Body of pancreas (tissue), 4 donors: ENCODE results near the gene ABCC1. TPM values are rescaled to one million over a fixed set of nuclear protein-coding genes. Genes with fewer than 3 reads are reported as not detected.
"Not testable (repeated sequence)": the region's sequence is repeated elsewhere in the genome, so short reads cannot be mapped to it uniquely, and the experiment has no call there.

Experiments
- ATAC-seq: fragments of 150-250 bp; one replicate; pipeline ENCODE4 v1.9.1; 2016
- DNase-seq, 4 donors: peaks; one replicate each; pipeline ENCODE4 v3.0.0-alpha.2; 2019
- H3K27ac ChIP-seq, 4 donors: fragments of 200-600 bp; sonication (generic); 1 replicate in 3 of 4; 2 replicates in 1 of 4; pipeline versions ENCODE4 v1.5.1 to v1.6.1; 2016 to 2019; ENCODE audit warnings: mild to moderate bottlenecking in 1 of 4, mixed read lengths in 1 of 4, moderate library complexity in 1 of 4
- H3K27me3 ChIP-seq, 2 donors: fragments of 200-600 bp; sonication (generic); one replicate each; pipeline ENCODE4 v1.6.0; 2016; ENCODE audit warnings: mild to moderate bottlenecking in 1 of 2
- H3K36me3 ChIP-seq, 2 donors: fragments of 200-600 bp; sonication (generic); replicated peaks in 1 of 2; 2 replicates each; pipeline ENCODE4 v1.5.1; 2016; ENCODE audit warnings: low read depth in 2 of 2; ENCODE audit not compliant: insufficient read depth in 1 of 2
- H3K4me1 ChIP-seq: fragments of 200-600 bp; sonication (generic); one replicate; pipeline ENCODE4 v1.6.0; 2016
- H3K4me3 ChIP-seq, 2 donors: fragments of 200-600 bp; sonication (generic); 1 replicate in 1 of 2; 2 replicates in 1 of 2; pipeline ENCODE4 v1.5.1; 2016 to 2019
- H3K9me3 ChIP-seq, 3 donors: fragments of 200-600 bp; sonication (generic); 1 replicate in 2 of 3; 2 replicates in 1 of 3; pipeline ENCODE4 v1.5.1; 2016
- POLR2A ChIP-seq, 3 donors: fragments of 450-650 bp; IDR thresholded peaks; one replicate each; pipeline ENCODE4 v1.6.1; 2016; ENCODE audit warnings: antibody characterized with exemption in 3 of 3, mild to moderate bottlenecking in 2 of 3
- WGBS, 2 donors: methylation state at CpG; one replicate each; pipeline ENCODE4 v1.1.5; 2017; 5-methylcytosine and 5-hydroxymethylcytosine counted together
- intact Hi-C: fragments of 100-400 bp; cut with DNase I; formaldehyde crosslinking; loops from one replicate; pipeline ENCODE4 v1.15.1; 2023
- total RNA-seq, 2 donors: library from RNA; depleted of rRNA; stranded (reverse); fragments of >200 nt; gene quantifications; one replicate each; pipeline ENCODE4 v1.1.0, GENCODE V29; 2016
- TF ChIP-seq, protein P1 (sequence below), 7 experiments: fragments of 450-650 bp in 4 of 7; fragments of 200-600 bp in 3 of 7; sonication (generic) in 3 of 7; IDR thresholded peaks; one replicate each; pipeline ENCODE4 v1.5.1; 2016 to 2019; ENCODE audit warnings: antibody characterized with exemption in 7 of 7

ABCC1 gene
- total RNA-seq, 2 donors from 2014 or later: 12.7 to 23.1 TPM

DNA sequence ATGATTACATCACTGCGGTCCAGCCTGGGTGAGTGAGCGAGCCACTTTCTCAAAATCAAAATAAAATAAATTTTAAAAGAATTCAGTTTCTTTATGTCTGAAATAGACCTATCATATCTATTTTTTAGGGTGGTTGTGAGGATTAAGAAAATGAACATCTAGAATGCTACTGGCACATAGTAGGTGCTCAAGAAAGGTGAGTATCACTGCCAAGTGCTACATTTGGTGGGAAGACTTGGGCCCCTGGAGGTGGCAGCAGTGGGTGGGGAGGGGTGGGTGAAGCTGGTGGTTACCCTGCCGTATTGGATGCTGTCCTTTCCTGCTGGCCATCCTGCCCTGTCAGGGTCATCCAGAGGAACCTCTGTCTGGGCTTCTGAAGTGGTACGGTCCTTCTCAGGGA, 223.6 kb downstream of the ABCC1 start:
- peaks cover 3 to 22% of the 10 kb centered on the region in 2 donors for H3K36me3 ChIP-seq
- no peak for ATAC-seq
- no peak overlapping the region for H3K4me3 ChIP-seq
- TF ChIP-seq, protein P1, sequence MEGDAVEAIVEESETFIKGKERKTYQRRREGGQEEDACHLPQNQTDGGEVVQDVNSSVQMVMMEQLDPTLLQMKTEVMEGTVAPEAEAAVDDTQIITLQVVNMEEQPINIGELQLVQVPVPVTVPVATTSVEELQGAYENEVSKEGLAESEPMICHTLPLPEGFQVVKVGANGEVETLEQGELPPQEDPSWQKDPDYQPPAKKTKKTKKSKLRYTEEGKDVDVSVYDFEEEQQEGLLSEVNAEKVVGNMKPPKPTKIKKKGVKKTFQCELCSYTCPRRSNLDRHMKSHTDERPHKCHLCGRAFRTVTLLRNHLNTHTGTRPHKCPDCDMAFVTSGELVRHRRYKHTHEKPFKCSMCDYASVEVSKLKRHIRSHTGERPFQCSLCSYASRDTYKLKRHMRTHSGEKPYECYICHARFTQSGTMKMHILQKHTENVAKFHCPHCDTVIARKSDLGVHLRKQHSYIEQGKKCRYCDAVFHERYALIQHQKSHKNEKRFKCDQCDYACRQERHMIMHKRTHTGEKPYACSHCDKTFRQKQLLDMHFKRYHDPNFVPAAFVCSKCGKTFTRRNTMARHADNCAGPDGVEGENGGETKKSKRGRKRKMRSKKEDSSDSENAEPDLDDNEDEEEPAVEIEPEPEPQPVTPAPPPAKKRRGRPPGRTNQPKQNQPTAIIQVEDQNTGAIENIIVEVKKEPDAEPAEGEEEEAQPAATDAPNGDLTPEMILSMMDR (IDR thresholded peaks at IDR 0.05): no peak
- no peak for TF ChIP-seq POLR2A (IDR thresholded peaks at IDR 0.05)
- no peak overlapping the region for H3K27ac ChIP-seq
- no peaks in the 10 kb centered on the region for H3K9me3 ChIP-seq
- H3K27me3 ChIP-seq: no peaks in the 10 kb centered on the region
- intact Hi-C loops: no loop called here
- DNase-seq: no peak
- no peaks in the 10 kb centered on the region for H3K4me1 ChIP-seq
- 91 to 98% methylated on average over 4 of the region's 4 CpGs for WGBS, 2 donors

- no peak overlapping the region for H3K27ac ChIP-seq
- intact Hi-C loops: no loop called here
- no peaks in the 10 kb centered on the region for H3K9me3 ChIP-seq
- no peaks in the 10 kb centered on the region for H3K27me3 ChIP-seq
- ATAC-seq (no peak), DNase-seq (no peak)
- no peaks in the 10 kb centered on the region for H3K4me1 ChIP-seq
- 65 to 83% methylated on average over 2 to 5 of the region's 5 CpGs for WGBS, 2 donors
- TF ChIP-seq, protein P1 (IDR thresholded peaks at IDR 0.05): no peak
- TF ChIP-seq POLR2A (IDR thresholded peaks at IDR 0.05): no peak
- H3K4me3 ChIP-seq: no peak overlapping the region
- peaks cover 3 to 15% of the 10 kb centered on the region in 2 donors for H3K36me3 ChIP-seq
These were observed 225.9 kb downstream of the ABCC1 start for GRCh38 chr16:16175296-16175695.

GRCh38 chr16:16176328-16176727, 226.9 kb downstream of the ABCC1 start:
- Histone ChIP-seq H3K27ac (no peak overlapping the region), H3K9me3 (no peaks in the 10 kb centered on the region), H3K36me3 (peaks cover 2 to 12% of the 10 kb centered on the region in 2 donors), H3K4me3 (no peak overlapping the region), H3K4me1 (no peaks in the 10 kb centered on the region), H3K27me3 (no peaks in the 10 kb centered on the region)
- no peak for DNase-seq
- TF ChIP-seq, protein P1 (IDR thresholded peaks at IDR 0.05): no peak
- TF ChIP-seq POLR2A (IDR thresholded peaks at IDR 0.05): no peak
- no peak for ATAC-seq
- intact Hi-C loops: no loop called here

DNA sequence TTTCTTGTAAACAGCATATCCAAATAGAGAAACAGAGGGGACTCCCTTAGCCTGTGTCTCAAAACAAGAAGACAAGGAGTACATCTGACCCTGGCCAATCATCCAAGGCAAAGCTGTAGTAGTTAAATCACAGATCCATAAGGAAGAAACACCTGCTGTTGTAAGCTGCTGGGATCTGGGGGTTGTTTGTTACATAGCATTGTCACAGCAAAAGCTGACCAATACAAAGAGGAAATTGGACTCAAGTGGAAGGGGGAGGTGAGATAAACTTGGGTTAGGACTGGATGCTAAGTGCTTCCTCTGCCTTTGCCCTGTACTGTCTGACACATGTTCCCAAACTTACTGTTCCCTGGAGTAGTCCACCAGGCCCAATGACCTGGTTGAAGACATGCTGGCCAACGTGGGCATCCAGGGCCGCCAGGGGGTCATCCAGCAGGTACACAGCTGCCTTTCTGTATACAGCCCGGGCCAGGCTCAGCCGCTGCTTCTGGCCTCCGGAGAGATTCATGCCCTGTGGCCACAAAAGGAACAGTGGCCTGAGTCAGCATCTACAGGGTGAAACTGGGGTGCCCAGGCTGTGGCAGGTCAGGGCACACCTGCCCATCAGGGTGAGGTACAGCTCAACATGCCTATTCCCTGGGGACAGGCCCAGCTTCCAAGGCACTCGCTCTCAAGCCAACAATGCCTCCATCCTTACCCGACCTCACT, 229.2 kb downstream of the ABCC1 start:
- DNase-seq (no peak), ATAC-seq (no peak)
- H3K36me3 ChIP-seq: peaks cover 0 to 5% of the 10 kb centered on the region in 2 donors
- H3K27ac ChIP-seq: no peak overlapping the region
- no peaks in the 10 kb centered on the region for H3K4me1 ChIP-seq
- no peak overlapping the region for H3K4me3 ChIP-seq
- 91 to 93% methylated on average over 3 to 7 of the region's 7 CpGs for WGBS, 2 donors
- no peaks in the 10 kb centered on the region for H3K27me3 ChIP-seq
- intact Hi-C loops: no loop called here
- no peak for TF ChIP-seq POLR2A (IDR thresholded peaks at IDR 0.05)
- TF ChIP-seq, protein P1 (IDR thresholded peaks at IDR 0.05): no peak
- no peaks in the 10 kb centered on the region for H3K9me3 ChIP-seq

DNA sequence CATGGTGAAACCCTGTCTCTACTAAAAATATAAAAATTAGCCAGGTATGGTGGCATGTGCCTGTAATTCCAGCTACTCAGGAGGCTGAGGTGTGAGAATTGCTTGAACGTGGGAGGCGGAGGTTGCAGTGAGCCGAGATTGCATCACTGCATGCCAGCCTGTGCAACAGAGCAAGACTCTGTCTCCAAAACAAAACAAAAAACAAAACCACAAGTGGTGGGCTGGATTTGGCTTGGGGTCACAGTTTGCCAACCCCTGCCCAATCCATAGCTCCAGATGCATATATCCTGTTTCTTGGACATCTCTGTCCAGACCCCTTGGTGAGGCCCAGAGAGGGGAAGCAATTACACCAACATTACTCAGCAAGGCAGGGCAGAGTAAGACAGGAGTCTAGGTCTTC, 232.3 kb downstream of the ABCC1 start:
- H3K27me3 ChIP-seq, H3K9me3 ChIP-seq, H3K4me3 ChIP-seq, ATAC-seq, H3K36me3 ChIP-seq, intact Hi-C loops, DNase-seq, H3K4me1 ChIP-seq, H3K27ac ChIP-seq: not testable (repeated sequence)
- WGBS, 2 donors: 93 to 97% methylated on average over 3 of the region's 3 CpGs
